Suprapubic skin (tissue), 4 donors: ENCODE results near the gene TOP2B. TPM values are rescaled to one million over a fixed set of nuclear protein-coding genes. Genes with fewer than 3 reads are reported as not detected.

Experiments
- DNase-seq, 2 donors: peaks; one replicate each; pipeline ENCODE4 v3.0.0-alpha.2; 2019; ENCODE audit warnings: low spot score in 2 of 2
- H3K27ac ChIP-seq: fragments of 200-600 bp; sonication (generic); one replicate; pipeline ENCODE4 v1.5.1; 2019
- H3K27me3 ChIP-seq: fragments of 200-600 bp; sonication (generic); one replicate; pipeline ENCODE4 v1.5.1; 2019
- H3K36me3 ChIP-seq: fragments of 200-600 bp; sonication (generic); one replicate; pipeline ENCODE4 v1.5.1; 2019
- H3K4me1 ChIP-seq: fragments of 200-600 bp; sonication (generic); one replicate; pipeline ENCODE4 v1.5.1; 2019
- H3K4me3 ChIP-seq: fragments of 200-600 bp; sonication (generic); one replicate; pipeline ENCODE4 v1.5.1; 2019; ENCODE audit warnings: mild to moderate bottlenecking
- H3K9me3 ChIP-seq: fragments of 200-600 bp; sonication (generic); one replicate; pipeline ENCODE4 v1.5.1; 2019
- CTCF ChIP-seq, 2 donors: fragments of 200-600 bp in 1 of 2; fragments of 450-650 bp in 1 of 2; sonication (generic) in 1 of 2; IDR thresholded peaks; one replicate each; pipeline ENCODE4 v1.5.1; 2016 to 2019; ENCODE audit warnings: antibody characterized with exemption in 2 of 2, mild to moderate bottlenecking in 1 of 2, moderate library complexity in 1 of 2
- EP300 ChIP-seq: sonication (generic); formaldehyde crosslinking; IDR thresholded peaks from one replicate; pipeline ENCODE4 v1.6.1; 2017; ENCODE audit warnings: antibody characterized with exemption
- POLR2A ChIP-seq, 2 donors: fragments of 450-650 bp; IDR thresholded peaks; one replicate each; pipeline ENCODE4 v1.6.1; 2017; ENCODE audit warnings: antibody characterized with exemption in 2 of 2, mild to moderate bottlenecking in 2 of 2, moderate library complexity in 2 of 2
- POLR2AphosphoS5 ChIP-seq, 3 donors: sonication (generic); formaldehyde crosslinking; IDR thresholded peaks; one replicate each; pipeline ENCODE4 v1.6.1; 2017; ENCODE audit warnings: antibody characterized with exemption in 3 of 3
- WGBS: methylation state at CpG from one replicate; pipeline ENCODE4 v1.1.5; 2018; 5-methylcytosine and 5-hydroxymethylcytosine counted together
- total RNA-seq, 4 donors: library from RNA; depleted of rRNA; stranded (reverse); fragments of >200 nt; gene quantifications; one replicate each; pipeline ENCODE4 v1.1.0, GENCODE V29; 2016

The TOP2B gene, protein sequence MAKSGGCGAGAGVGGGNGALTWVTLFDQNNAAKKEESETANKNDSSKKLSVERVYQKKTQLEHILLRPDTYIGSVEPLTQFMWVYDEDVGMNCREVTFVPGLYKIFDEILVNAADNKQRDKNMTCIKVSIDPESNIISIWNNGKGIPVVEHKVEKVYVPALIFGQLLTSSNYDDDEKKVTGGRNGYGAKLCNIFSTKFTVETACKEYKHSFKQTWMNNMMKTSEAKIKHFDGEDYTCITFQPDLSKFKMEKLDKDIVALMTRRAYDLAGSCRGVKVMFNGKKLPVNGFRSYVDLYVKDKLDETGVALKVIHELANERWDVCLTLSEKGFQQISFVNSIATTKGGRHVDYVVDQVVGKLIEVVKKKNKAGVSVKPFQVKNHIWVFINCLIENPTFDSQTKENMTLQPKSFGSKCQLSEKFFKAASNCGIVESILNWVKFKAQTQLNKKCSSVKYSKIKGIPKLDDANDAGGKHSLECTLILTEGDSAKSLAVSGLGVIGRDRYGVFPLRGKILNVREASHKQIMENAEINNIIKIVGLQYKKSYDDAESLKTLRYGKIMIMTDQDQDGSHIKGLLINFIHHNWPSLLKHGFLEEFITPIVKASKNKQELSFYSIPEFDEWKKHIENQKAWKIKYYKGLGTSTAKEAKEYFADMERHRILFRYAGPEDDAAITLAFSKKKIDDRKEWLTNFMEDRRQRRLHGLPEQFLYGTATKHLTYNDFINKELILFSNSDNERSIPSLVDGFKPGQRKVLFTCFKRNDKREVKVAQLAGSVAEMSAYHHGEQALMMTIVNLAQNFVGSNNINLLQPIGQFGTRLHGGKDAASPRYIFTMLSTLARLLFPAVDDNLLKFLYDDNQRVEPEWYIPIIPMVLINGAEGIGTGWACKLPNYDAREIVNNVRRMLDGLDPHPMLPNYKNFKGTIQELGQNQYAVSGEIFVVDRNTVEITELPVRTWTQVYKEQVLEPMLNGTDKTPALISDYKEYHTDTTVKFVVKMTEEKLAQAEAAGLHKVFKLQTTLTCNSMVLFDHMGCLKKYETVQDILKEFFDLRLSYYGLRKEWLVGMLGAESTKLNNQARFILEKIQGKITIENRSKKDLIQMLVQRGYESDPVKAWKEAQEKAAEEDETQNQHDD (N-terminal part only)
- total RNA-seq, result 100 to 1,000 TPM in 1 of 4 donors, 10 to 100 TPM in 3; 59.3 to 160 (median 83.5) TPM

DNA sequence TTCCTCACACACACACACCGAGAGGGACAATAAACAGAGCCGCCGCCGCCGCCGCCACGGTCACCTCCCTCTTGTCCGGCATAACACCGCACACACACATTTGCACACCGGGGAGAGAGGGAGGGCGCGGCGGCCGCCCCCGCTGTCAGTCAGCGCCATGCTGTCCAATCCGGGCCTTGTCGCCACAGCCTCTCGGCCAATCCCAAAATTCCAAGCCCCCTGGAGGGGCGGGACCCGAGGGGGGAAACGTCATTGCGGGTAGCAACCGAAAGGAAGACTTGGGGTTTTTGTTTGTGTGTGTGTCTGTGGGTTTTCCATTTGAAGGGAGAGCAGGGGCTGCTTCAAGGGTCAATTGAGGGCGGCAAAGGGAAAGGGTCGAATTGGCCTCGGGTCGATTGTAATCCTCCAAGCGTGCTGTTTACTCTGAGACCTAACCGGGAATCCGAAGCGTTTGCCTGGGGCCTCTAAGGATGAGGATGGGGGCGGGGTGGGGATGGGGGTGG is at the start of gene TOP2B:
TOP2B (minus strand) TSS at position 96 of the 503 bp plus-strand sequence. CDS start 610 bp downstream, outside the sequence.
- under 1% methylated on average over 24 of the region's 33 CpGs for WGBS

GRCh38 chr3:25713341-25713985 is 48.8 kb upstream of the TOP2B start:
- Histone ChIP-seq H3K4me1 (no peaks in the 10 kb centered on the region), H3K9me3 (peaks cover 5% of the 10 kb centered on the region), H3K36me3 (no peaks in the 10 kb centered on the region), H3K27ac (no peak overlapping the region), H3K4me3 (no peak overlapping the region), H3K27me3 (no peaks in the 10 kb centered on the region)
- WGBS, result 49% methylated on average over 11 of the region's 11 CpGs
- no peak for DNase-seq
- no peak for TF ChIP-seq POLR2A (IDR thresholded peaks at IDR 0.05)
- no peak for TF ChIP-seq EP300
- no peak for TF ChIP-seq POLR2AphosphoS5 (IDR thresholded peaks at IDR 0.05)
- TF ChIP-seq CTCF (IDR thresholded peaks at IDR 0.05), result no peak

More for the DNA sequence above, at the start of gene TOP2B:
- H3K27ac ChIP-seq, result peak within 1 kb of the TSS; percentile 99
- H3K4me3 ChIP-seq, result peak within 1 kb of the TSS; percentile 82
- H3K36me3 ChIP-seq, result no peaks in the 10 kb centered on the region
- no peaks in the 10 kb centered on the region for H3K27me3 ChIP-seq
- DNase-seq, result peak; percentile 96 to 97
- TF ChIP-seq EP300 (no peak), POLR2AphosphoS5 (IDR thresholded peaks at IDR 0.05) (peak; percentile 27 to 68 (median 35)), POLR2A (IDR thresholded peaks at IDR 0.05) (peak in 1 of 2 donors; percentile 83)
- peaks cover 38% of the 10 kb centered on the region for H3K4me1 ChIP-seq
- no peaks in the 10 kb centered on the region for H3K9me3 ChIP-seq

GRCh38 chr3:25711090-25711489 is 46.4 kb upstream of the TOP2B start:
- TF ChIP-seq CTCF (IDR thresholded peaks at IDR 0.05), result no peak
- no peak for TF ChIP-seq EP300
- TF ChIP-seq POLR2A (IDR thresholded peaks at IDR 0.05), result no peak
- TF ChIP-seq POLR2AphosphoS5 (IDR thresholded peaks at IDR 0.05), result no peak
- H3K27ac ChIP-seq, result no peak overlapping the region
- H3K27me3 ChIP-seq, result no peaks in the 10 kb centered on the region
- no peak for DNase-seq
- peaks cover 3% of the 10 kb centered on the region for H3K9me3 ChIP-seq
- WGBS, result 94% methylated on average over 2 of the region's 2 CpGs
- H3K36me3 ChIP-seq, result no peaks in the 10 kb centered on the region
- no peaks in the 10 kb centered on the region for H3K4me1 ChIP-seq
- no peak overlapping the region for H3K4me3 ChIP-seq

GRCh38 chr3:25708036-25708435 is 43.3 kb upstream of the TOP2B start:
- TF ChIP-seq EP300 (no peak), CTCF (IDR thresholded peaks at IDR 0.05) (no peak), POLR2AphosphoS5 (IDR thresholded peaks at IDR 0.05) (no peak), POLR2A (IDR thresholded peaks at IDR 0.05) (no peak)
- Histone ChIP-seq H3K9me3 (no peaks in the 10 kb centered on the region), H3K36me3 (no peaks in the 10 kb centered on the region), H3K27ac (no peak overlapping the region), H3K27me3 (no peaks in the 10 kb centered on the region), H3K4me1 (no peaks in the 10 kb centered on the region), H3K4me3 (no peak overlapping the region)
- no peak for DNase-seq
- WGBS, result 65% methylated on average over 3 of the region's 3 CpGs
